HEK293 (cell line): Measurements from ENCODE around the gene SRPK3.

Experiments
- CTCF ChIA-PET: fragments of 350-600 bp; formaldehyde crosslinking; extraction: SDS; loops from one replicate; lab custom pipeline; 2021; ENCODE audit warnings: antibody characterized with exemption; lab: Yijun Ruan, JAX
- POLR2A ChIA-PET: fragments of 300-600 bp; formaldehyde crosslinking; extraction: SDS; loops from one replicate; lab custom pipeline; 2020; ENCODE audit warnings: antibody characterized with exemption, inconsistent platforms; lab: Yijun Ruan, JAX
- H3K27ac ChIP-seq: fragments of 200-500 bp; sonication (Bioruptor generic); 2 replicates; pipeline ENCODE4 v1.5.1; 2014; ENCODE audit warnings: low read depth, low read length, control low read depth, inconsistent platforms; ENCODE audit errors: extremely low read depth
- H3K36me3 ChIP-seq, 2 experiments: fragments of 200-500 bp in 1 of 2; sonication (Bioruptor generic) in 1 of 2; 1 replicate in 1 of 2; 2 replicates in 1 of 2; pipeline ENCODE4 v1.5.1; 2014 to 2017; ENCODE audit warnings: inconsistent platforms in 2 of 2, low read length in 2 of 2; ENCODE audit not compliant: control insufficient read depth in 2 of 2, insufficient read depth in 1 of 2
- H3K4me1 ChIP-seq: fragments of 200-500 bp; sonication (Bioruptor generic); 2 replicates; pipeline ENCODE4 v1.5.1; 2014; ENCODE audit warnings: mild to moderate bottlenecking, low read length, inconsistent platforms; ENCODE audit not compliant: control insufficient read depth, insufficient read depth
- H3K4me3 ChIP-seq: 2 replicates; pipeline ENCODE4 v1.5.1; 2011; ENCODE audit warnings: low read depth, mild to moderate bottlenecking, control low read depth, low read length, moderate library complexity
- H3K9me3 ChIP-seq: fragments of 200-500 bp; sonication (Bioruptor generic); 2 replicates; pipeline ENCODE4 v1.5.1; 2014; ENCODE audit warnings: low read depth, low read length, inconsistent platforms; ENCODE audit not compliant: control insufficient read depth, insufficient read depth
- EGR2 ChIP-seq: fragments of 450-650 bp; formaldehyde crosslinking; IDR thresholded peaks from 2 replicates; pipeline ENCODE4 v1.5.1; 2016; ENCODE audit warnings: low read depth, missing biosample characterization, missing genetic modification characterization
- GLIS1 ChIP-seq: fragments of 450-650 bp; formaldehyde crosslinking; IDR thresholded peaks from 2 replicates; pipeline ENCODE4 v1.5.1; 2016; ENCODE audit warnings: missing biosample characterization, missing genetic modification characterization
- GLIS2 ChIP-seq: fragments of 450-650 bp; formaldehyde crosslinking; IDR thresholded peaks from 2 replicates; pipeline ENCODE4 v1.5.1; 2016; ENCODE audit warnings: missing biosample characterization, missing genetic modification characterization
- KLF16 ChIP-seq: fragments of 450-650 bp; formaldehyde crosslinking; IDR thresholded peaks from 2 replicates; pipeline ENCODE4 v1.5.1; 2017; ENCODE audit warnings: missing biosample characterization, missing genetic modification characterization
- KLF7 ChIP-seq: fragments of 450-650 bp; formaldehyde crosslinking; IDR thresholded peaks from 2 replicates; pipeline ENCODE4 v1.5.1; 2016; ENCODE audit warnings: missing biosample characterization, missing genetic modification characterization, borderline replicate concordance
- KLF9 ChIP-seq: fragments of 450-650 bp; formaldehyde crosslinking; IDR thresholded peaks from 2 replicates; pipeline ENCODE4 v1.5.1; 2016; ENCODE audit warnings: missing biosample characterization, missing genetic modification characterization, low read depth
- ZBTB21 ChIP-seq: fragments of 450-650 bp; formaldehyde crosslinking; IDR thresholded peaks from 2 replicates; pipeline ENCODE4 v1.5.1; 2017; ENCODE audit warnings: missing biosample characterization, missing genetic modification characterization
- ZFP69B ChIP-seq: fragments of 450-650 bp; formaldehyde crosslinking; IDR thresholded peaks from 2 replicates; pipeline ENCODE4 v1.5.1; 2016; ENCODE audit warnings: missing biosample characterization, missing genetic modification characterization
- ZIC2 ChIP-seq: fragments of 450-650 bp; formaldehyde crosslinking; IDR thresholded peaks from 2 replicates; pipeline ENCODE4 v1.5.1; 2016; ENCODE audit warnings: missing biosample characterization, missing genetic modification characterization
- ZNF18 ChIP-seq: fragments of 450-650 bp; formaldehyde crosslinking; IDR thresholded peaks from 2 replicates; pipeline ENCODE4 v1.5.1; 2016; ENCODE audit warnings: missing biosample characterization, missing genetic modification characterization
- ZNF558 ChIP-seq: fragments of 450-650 bp; formaldehyde crosslinking; IDR thresholded peaks from 2 replicates; pipeline ENCODE4 v1.5.1; 2016; ENCODE audit warnings: missing biosample characterization, missing genetic modification characterization
- ZNF670 ChIP-seq: fragments of 450-650 bp; formaldehyde crosslinking; IDR thresholded peaks from 2 replicates; pipeline ENCODE4 v1.5.1; 2016; ENCODE audit warnings: missing biosample characterization, missing genetic modification characterization, low read depth
- ZNF677 ChIP-seq: fragments of 450-650 bp; IDR thresholded peaks from 2 replicates; pipeline ENCODE4 v1.5.0; 2018; ENCODE audit warnings: missing biosample characterization, mild to moderate bottlenecking, missing genetic modification characterization, moderate library complexity
- TF ChIP-seq, protein P1 (sequence below): fragments of 450-650 bp; formaldehyde crosslinking; IDR thresholded peaks from 2 replicates; pipeline ENCODE4 v1.5.1; 2017; ENCODE audit warnings: missing biosample characterization, mild to moderate bottlenecking, missing genetic modification characterization, moderate library complexity
- TF ChIP-seq, protein P2 (sequence below): fragments of 450-650 bp; formaldehyde crosslinking; IDR thresholded peaks from 2 replicates; pipeline ENCODE4 v1.5.1; 2016; ENCODE audit warnings: missing biosample characterization, missing genetic modification characterization
- TF ChIP-seq, protein P3 (sequence below): fragments of 450-650 bp; formaldehyde crosslinking; IDR thresholded peaks from 2 replicates; pipeline ENCODE4 v1.5.1; 2016; ENCODE audit warnings: missing biosample characterization, missing genetic modification characterization, low read depth
- TF ChIP-seq, protein P4 (sequence below): fragments of 450-650 bp; formaldehyde crosslinking; IDR thresholded peaks from 2 replicates; pipeline ENCODE4 v1.5.1; 2016; ENCODE audit warnings: missing biosample characterization, missing genetic modification characterization
- TF ChIP-seq, protein P5 (sequence below): fragments of 450-650 bp; formaldehyde crosslinking; IDR thresholded peaks from 2 replicates; pipeline ENCODE4 v1.5.1; 2016; ENCODE audit warnings: missing biosample characterization, missing genetic modification characterization, borderline replicate concordance

SRPK3 gene, protein sequence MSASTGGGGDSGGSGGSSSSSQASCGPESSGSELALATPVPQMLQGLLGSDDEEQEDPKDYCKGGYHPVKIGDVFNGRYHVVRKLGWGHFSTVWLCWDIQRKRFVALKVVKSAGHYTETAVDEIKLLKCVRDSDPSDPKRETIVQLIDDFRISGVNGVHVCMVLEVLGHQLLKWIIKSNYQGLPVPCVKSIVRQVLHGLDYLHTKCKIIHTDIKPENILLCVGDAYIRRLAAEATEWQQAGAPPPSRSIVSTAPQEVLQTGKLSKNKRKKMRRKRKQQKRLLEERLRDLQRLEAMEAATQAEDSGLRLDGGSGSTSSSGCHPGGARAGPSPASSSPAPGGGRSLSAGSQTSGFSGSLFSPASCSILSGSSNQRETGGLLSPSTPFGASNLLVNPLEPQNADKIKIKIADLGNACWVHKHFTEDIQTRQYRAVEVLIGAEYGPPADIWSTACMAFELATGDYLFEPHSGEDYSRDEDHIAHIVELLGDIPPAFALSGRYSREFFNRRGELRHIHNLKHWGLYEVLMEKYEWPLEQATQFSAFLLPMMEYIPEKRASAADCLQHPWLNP

DNA sequence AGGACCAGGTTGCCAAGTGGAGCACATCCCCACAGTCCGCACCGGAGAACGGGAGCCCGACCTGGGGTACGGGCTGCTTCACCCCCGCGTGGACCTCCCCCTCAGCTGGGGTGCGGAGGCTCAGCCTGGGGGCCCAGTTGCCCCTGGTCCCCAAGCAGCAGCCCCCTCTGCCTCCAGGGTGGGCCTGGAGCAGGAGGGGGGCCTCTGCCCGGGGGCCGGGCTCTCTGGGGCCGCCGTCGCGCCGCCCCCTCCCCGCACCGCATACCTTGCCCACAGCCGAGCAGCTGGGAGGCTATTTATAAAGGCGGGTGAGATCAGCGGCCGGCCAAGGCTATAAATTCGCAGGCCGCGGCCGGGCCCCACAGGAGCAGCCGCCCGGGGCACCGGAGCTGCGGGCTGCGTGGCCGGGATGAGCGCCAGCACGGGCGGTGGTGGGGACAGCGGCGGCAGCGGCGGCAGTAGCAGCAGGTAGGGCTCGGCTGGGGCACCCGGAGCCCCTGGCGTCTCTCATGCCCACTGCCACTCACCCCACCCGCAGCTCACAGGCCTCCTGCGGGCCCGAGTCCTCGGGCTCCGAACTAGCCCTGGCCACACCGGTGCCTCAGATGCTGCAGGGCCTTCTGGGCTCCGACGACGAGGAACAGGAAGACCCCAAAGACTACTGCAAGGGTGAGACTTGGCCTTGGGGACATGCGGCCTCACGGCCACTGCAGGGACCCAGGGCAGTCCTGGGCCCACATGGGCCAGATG, at the start of gene SRPK3:
Gene SRPK3 (plus strand): TSS at position 364 of the 750 bp plus-strand sequence. CDS start 46 bp downstream, at position 410.
- Histone ChIP-seq H3K4me1 (no peaks in the 10 kb centered on the region), H3K4me3 (no peak within 1 kb of the TSS), H3K36me3 (peaks cover 0 to 11% of the 10 kb centered on the region in 2 experiments; a peak in 1 of 3 replicates), H3K9me3 (no peaks in the 10 kb centered on the region), H3K27ac (no peak within 1 kb of the TSS)
- TF ChIP-seq KLF16 (tag by site-specific recombination) (no peak), ZNF558 (tag by site-specific recombination) (no peak), GLIS2 (tag by site-specific recombination) (peak; percentile 65; the same call in 1 of the 2 replicates), ZNF18 (tag by site-specific recombination) (no peak), ZFP69B (tag by site-specific recombination) (peak; percentile 36; the same call in 1 of the 2 replicates), ZBTB21 (no peak), GLIS1 (peak; percentile 62), EGR2 (tag by site-specific recombination) (0 out of 2 replicates have a peak, but pooled peaks have one; percentile 9), KLF9 (tag by site-specific recombination) (no peak), KLF7 (tag by site-specific recombination) (no peak), ZIC2 (tag by site-specific recombination) (peak; percentile 30; the same call in 1 of the 2 replicates), ZNF670 (tag by site-specific recombination) (no peak), ZNF677 (tag by site-specific recombination) (no peak)
- TF ChIP-seq, protein P1, sequence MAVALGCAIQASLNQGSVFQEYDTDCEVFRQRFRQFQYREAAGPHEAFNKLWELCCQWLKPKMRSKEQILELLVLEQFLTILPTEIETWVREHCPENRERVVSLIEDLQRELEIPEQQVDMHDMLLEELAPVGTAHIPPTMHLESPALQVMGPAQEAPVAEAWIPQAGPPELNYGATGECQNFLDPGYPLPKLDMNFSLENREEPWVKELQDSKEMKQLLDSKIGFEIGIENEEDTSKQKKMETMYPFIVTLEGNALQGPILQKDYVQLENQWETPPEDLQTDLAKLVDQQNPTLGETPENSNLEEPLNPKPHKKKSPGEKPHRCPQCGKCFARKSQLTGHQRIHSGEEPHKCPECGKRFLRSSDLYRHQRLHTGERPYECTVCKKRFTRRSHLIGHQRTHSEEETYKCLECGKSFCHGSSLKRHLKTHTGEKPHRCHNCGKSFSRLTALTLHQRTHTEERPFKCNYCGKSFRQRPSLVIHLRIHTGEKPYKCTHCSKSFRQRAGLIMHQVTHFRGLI (tag by site-specific recombination), result peak; percentile 77; the same call in 1 of the 2 replicates
- TF ChIP-seq, protein P2, sequence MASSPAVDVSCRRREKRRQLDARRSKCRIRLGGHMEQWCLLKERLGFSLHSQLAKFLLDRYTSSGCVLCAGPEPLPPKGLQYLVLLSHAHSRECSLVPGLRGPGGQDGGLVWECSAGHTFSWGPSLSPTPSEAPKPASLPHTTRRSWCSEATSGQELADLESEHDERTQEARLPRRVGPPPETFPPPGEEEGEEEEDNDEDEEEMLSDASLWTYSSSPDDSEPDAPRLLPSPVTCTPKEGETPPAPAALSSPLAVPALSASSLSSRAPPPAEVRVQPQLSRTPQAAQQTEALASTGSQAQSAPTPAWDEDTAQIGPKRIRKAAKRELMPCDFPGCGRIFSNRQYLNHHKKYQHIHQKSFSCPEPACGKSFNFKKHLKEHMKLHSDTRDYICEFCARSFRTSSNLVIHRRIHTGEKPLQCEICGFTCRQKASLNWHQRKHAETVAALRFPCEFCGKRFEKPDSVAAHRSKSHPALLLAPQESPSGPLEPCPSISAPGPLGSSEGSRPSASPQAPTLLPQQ (tag by site-specific recombination), result peak; percentile 81; the same call in 1 of the 2 replicates
- TF ChIP-seq, protein P3, sequence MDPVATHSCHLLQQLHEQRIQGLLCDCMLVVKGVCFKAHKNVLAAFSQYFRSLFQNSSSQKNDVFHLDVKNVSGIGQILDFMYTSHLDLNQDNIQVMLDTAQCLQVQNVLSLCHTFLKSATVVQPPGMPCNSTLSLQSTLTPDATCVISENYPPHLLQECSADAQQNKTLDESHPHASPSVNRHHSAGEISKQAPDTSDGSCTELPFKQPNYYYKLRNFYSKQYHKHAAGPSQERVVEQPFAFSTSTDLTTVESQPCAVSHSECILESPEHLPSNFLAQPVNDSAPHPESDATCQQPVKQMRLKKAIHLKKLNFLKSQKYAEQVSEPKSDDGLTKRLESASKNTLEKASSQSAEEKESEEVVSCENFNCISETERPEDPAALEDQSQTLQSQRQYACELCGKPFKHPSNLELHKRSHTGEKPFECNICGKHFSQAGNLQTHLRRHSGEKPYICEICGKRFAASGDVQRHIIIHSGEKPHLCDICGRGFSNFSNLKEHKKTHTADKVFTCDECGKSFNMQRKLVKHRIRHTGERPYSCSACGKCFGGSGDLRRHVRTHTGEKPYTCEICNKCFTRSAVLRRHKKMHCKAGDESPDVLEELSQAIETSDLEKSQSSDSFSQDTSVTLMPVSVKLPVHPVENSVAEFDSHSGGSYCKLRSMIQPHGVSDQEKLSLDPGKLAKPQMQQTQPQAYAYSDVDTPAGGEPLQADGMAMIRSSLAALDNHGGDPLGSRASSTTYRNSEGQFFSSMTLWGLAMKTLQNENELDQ, result no peak
- TF ChIP-seq, protein P4, sequence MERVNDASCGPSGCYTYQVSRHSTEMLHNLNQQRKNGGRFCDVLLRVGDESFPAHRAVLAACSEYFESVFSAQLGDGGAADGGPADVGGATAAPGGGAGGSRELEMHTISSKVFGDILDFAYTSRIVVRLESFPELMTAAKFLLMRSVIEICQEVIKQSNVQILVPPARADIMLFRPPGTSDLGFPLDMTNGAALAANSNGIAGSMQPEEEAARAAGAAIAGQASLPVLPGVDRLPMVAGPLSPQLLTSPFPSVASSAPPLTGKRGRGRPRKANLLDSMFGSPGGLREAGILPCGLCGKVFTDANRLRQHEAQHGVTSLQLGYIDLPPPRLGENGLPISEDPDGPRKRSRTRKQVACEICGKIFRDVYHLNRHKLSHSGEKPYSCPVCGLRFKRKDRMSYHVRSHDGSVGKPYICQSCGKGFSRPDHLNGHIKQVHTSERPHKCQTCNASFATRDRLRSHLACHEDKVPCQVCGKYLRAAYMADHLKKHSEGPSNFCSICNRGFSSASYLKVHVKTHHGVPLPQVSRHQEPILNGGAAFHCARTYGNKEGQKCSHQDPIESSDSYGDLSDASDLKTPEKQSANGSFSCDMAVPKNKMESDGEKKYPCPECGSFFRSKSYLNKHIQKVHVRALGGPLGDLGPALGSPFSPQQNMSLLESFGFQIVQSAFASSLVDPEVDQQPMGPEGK (tag by site-specific recombination), result peak; percentile 47; the same call in 1 of the 2 replicates
- TF ChIP-seq, protein P5, sequence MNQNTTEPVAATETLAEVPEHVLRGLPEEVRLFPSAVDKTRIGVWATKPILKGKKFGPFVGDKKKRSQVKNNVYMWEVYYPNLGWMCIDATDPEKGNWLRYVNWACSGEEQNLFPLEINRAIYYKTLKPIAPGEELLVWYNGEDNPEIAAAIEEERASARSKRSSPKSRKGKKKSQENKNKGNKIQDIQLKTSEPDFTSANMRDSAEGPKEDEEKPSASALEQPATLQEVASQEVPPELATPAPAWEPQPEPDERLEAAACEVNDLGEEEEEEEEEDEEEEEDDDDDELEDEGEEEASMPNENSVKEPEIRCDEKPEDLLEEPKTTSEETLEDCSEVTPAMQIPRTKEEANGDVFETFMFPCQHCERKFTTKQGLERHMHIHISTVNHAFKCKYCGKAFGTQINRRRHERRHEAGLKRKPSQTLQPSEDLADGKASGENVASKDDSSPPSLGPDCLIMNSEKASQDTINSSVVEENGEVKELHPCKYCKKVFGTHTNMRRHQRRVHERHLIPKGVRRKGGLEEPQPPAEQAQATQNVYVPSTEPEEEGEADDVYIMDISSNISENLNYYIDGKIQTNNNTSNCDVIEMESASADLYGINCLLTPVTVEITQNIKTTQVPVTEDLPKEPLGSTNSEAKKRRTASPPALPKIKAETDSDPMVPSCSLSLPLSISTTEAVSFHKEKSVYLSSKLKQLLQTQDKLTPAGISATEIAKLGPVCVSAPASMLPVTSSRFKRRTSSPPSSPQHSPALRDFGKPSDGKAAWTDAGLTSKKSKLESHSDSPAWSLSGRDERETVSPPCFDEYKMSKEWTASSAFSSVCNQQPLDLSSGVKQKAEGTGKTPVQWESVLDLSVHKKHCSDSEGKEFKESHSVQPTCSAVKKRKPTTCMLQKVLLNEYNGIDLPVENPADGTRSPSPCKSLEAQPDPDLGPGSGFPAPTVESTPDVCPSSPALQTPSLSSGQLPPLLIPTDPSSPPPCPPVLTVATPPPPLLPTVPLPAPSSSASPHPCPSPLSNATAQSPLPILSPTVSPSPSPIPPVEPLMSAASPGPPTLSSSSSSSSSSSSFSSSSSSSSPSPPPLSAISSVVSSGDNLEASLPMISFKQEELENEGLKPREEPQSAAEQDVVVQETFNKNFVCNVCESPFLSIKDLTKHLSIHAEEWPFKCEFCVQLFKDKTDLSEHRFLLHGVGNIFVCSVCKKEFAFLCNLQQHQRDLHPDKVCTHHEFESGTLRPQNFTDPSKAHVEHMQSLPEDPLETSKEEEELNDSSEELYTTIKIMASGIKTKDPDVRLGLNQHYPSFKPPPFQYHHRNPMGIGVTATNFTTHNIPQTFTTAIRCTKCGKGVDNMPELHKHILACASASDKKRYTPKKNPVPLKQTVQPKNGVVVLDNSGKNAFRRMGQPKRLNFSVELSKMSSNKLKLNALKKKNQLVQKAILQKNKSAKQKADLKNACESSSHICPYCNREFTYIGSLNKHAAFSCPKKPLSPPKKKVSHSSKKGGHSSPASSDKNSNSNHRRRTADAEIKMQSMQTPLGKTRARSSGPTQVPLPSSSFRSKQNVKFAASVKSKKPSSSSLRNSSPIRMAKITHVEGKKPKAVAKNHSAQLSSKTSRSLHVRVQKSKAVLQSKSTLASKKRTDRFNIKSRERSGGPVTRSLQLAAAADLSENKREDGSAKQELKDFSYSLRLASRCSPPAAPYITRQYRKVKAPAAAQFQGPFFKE (tag by site-specific recombination), result no peak
- ChIA-PET POLR2A (interaction anchor here (0.7 to 3.3 kb wide), 4 partner anchors 13 to 23 kb away, joined by 3 to 16 read pairs (median 5); partner anchors contain the start of genes IDH3G and SSR4), CTCF (interaction anchor here (0.7 kb wide), 1 partner anchor 83 kb away, joined by 4 read pairs; no protein-coding TSS in a partner anchor)
